HepG2 (cell line): Measurements from ENCODE around the gene SH3GL2. TPM values are rescaled to one million over a fixed set of nuclear protein-coding genes. Genes with fewer than 3 reads are reported as not detected.

Experiments
- ATAC-seq: fragments of 200-7000 bp; cut with Tn5 transposase; 3 replicates; pipeline ENCODE4 v1.9.1; 2020; ENCODE audit warnings: mild to moderate bottlenecking, moderate library complexity
- BruUV-seq: library from RNA; stranded (reverse); fragments of 400-500 nt; replicated peaks from 2 replicates; lab custom pipeline; 2021; lab: Mats Ljungman, UMichigan
- CTCF ChIA-PET: fragments of 300-600 bp; formaldehyde crosslinking; extraction: SDS; loops from one replicate; lab custom pipeline; 2021; ENCODE audit warnings: low total read pairs, inconsistent platforms, low intra/inter-chr PET ratio; lab: Yijun Ruan, JAX
- POLR2A ChIA-PET: fragments of 350-600 bp; sonication (Branson Sonifier 250); formaldehyde crosslinking; loops from one replicate; lab custom pipeline; 2020; ENCODE audit warnings: antibody characterized with exemption, inconsistent platforms; lab: Yijun Ruan, JAX
- DNase-seq: peaks from one replicate; pipeline ENCODE4 v3.0.0-alpha.2; 2015; ENCODE audit warnings: low spot score
- FAIRE-seq: peaks from 3 replicates; lab custom pipeline; 2011; peaks lifted over from hg19 to GRCh38; lab: Jason Lieb, UNC
- H2AFZ ChIP-seq: one replicate; pipeline ENCODE4 v1.6.1; 2011; ENCODE audit warnings: low read length, inconsistent platforms
- H3K27ac ChIP-seq: fragments of 300-600 bp; 3 replicates; pipeline ENCODE4 v1.8.0; 2011; ENCODE audit warnings: mixed run types, mild to moderate bottlenecking, mixed read lengths, low read length, inconsistent platforms; ENCODE audit not compliant: insufficient read depth; ENCODE audit errors: extremely low read length
- H3K27me3 ChIP-seq, 2 experiments: fragments of 200-600 bp in 1 of 2; 2 replicates in 1 of 2; 3 replicates in 1 of 2; pipeline versions ENCODE4 v1.6.0 to v1.8.0; 2011; ENCODE audit warnings: low read length in 2 of 2, mild to moderate bottlenecking in 2 of 2, moderate library complexity in 2 of 2, inconsistent platforms in 1 of 2; ENCODE audit not compliant: insufficient read depth in 2 of 2, control insufficient read depth in 1 of 2
- H3K36me3 ChIP-seq, 2 experiments: fragments of 200-600 bp in 1 of 2; replicated peaks in 1 of 2; 2 replicates in 1 of 2; 3 replicates in 1 of 2; pipeline versions ENCODE4 v1.5.1 to v1.8.0; 2011; ENCODE audit warnings: low read length in 2 of 2, inconsistent platforms in 1 of 2; ENCODE audit not compliant: insufficient read depth in 2 of 2, control insufficient read depth in 1 of 2
- H3K4me1 ChIP-seq: 2 replicates; pipeline ENCODE4 v1.5.1; 2012; ENCODE audit warnings: low read length, inconsistent platforms; ENCODE audit not compliant: insufficient read depth
- H3K4me2 ChIP-seq: 2 replicates; pipeline ENCODE4 v1.6.0; 2011; ENCODE audit warnings: low read depth, low read length, inconsistent platforms
- H3K4me3 ChIP-seq, 3 experiments: fragments of 200-600 bp in 1 of 3; sonication (generic), shearing (Covaris generic) in 1 of 3; replicated peaks in 1 of 3; 2 replicates each; pipeline ENCODE4 v1.5.1; 2011 to 2016; ENCODE audit warnings: low read length in 3 of 3, inconsistent platforms in 2 of 3, low read depth in 2 of 3, mild to moderate bottlenecking in 2 of 3, control low read depth in 1 of 3, mixed read lengths in 1 of 3; ENCODE audit not compliant: insufficient read depth in 1 of 3
- H3K79me2 ChIP-seq: one replicate; pipeline ENCODE4 v1.6.1; 2011; ENCODE audit warnings: low read length, inconsistent platforms; ENCODE audit not compliant: insufficient read depth
- H3K9ac ChIP-seq: 2 replicates; pipeline ENCODE4 v1.6.0; 2011; ENCODE audit warnings: mild to moderate bottlenecking, low read depth, low read length, inconsistent platforms; ENCODE audit not compliant: insufficient read depth
- H3K9me3 ChIP-seq: 2 replicates; pipeline ENCODE4 v1.5.1; 2012; ENCODE audit warnings: mild to moderate bottlenecking, low read length
- H4K20me1 ChIP-seq: 2 replicates; pipeline ENCODE4 v1.6.0; 2011; ENCODE audit warnings: inconsistent platforms, mild to moderate bottlenecking, low read length, moderate library complexity; ENCODE audit not compliant: insufficient read depth
- PBX2 ChIP-seq: IDR thresholded peaks from 2 replicates; pipeline ENCODE4 v1.6.1; 2016; ENCODE audit warnings: control low read depth
- POLR2A ChIP-seq, 2 experiments: IDR thresholded peaks; 2 replicates each; pipeline ENCODE4 v1.6.1; 2011; ENCODE audit warnings: low read depth in 2 of 2, low read length in 2 of 2, mild to moderate bottlenecking in 1 of 2, moderate library complexity in 1 of 2; ENCODE audit not compliant: insufficient read depth in 1 of 2
- SP1 ChIP-seq, 2 experiments: fragments of 450-650 bp in 1 of 2; sonication (generic) in 1 of 2; formaldehyde crosslinking in 1 of 2; IDR thresholded peaks; 2 replicates each; pipeline versions ENCODE4 v1.4.0 to v1.6.1; 2016 to 2020; ENCODE audit warnings: missing genetic modification reagents in 1 of 2
- WIZ ChIP-seq: sonication (generic); formaldehyde crosslinking; IDR thresholded peaks from 2 replicates; pipeline ENCODE4 v1.5.1; 2020; ENCODE audit warnings: mild to moderate bottlenecking, missing genetic modification reagents
- ZNF382 ChIP-seq: sonication (generic); formaldehyde crosslinking; IDR thresholded peaks from 2 replicates; pipeline ENCODE4 v1.5.0; 2020; ENCODE audit warnings: missing genetic modification reagents, mild to moderate bottlenecking, borderline replicate concordance
- ZNF546 ChIP-seq: sonication (generic); formaldehyde crosslinking; conservative IDR thresholded peaks from 2 replicates; pipeline ENCODE4 v1.8.1; 2023; ENCODE audit warnings: mild to moderate bottlenecking, missing genetic modification reagents
- ZNF75D ChIP-seq: sonication (generic); formaldehyde crosslinking; IDR thresholded peaks from 2 replicates; pipeline ENCODE4 v1.8.1; 2023; ENCODE audit warnings: missing genetic modification reagents, mild to moderate bottlenecking, borderline replicate concordance
- WGBS: methylation state at CpG from one replicate; pipeline ENCODE4 v1.1.6; 2017; ENCODE audit warnings: low lambda C conversion rate; 5-methylcytosine and 5-hydroxymethylcytosine counted together
- in situ Hi-C: cut with HindIII; loops from 2 replicates; pipeline ENCODE4 v1.10.0; 2017; ENCODE audit warnings: low pct_unique_long_range_greater_than_20kb; ENCODE audit not compliant: extremely low pct_ligation_motif_present
- intact Hi-C: fragments of 100-400 bp; cut with micrococcal nuclease; formaldehyde crosslinking; loops from one replicate; pipeline ENCODE4 v1.10.0; 2022; ENCODE audit not compliant: unreplicated experiment
- polyA plus RNA-seq, 8 experiments: library from polyadenylated mRNA; depleted of rRNA in 3 of 8; stranded (reverse) in 7 of 8; unstranded in 1 of 8; fragments of >200 nt; fragmentation: Illumina TruSeq in 4 of 8; extraction: Trizol in 4 of 8; gene quantifications; 2 replicates each; pipeline versions ENCODE4 v1.2.1 to v1.2.3, GENCODE V29; 2011 to 2016; ENCODE audit warnings: low read depth in 4 of 8, missing spikeins in 1 of 8, mixed read lengths in 1 of 8; ENCODE audit not compliant: insufficient read depth in 1 of 8
- total RNA-seq, 5 experiments: library from RNA; depleted of rRNA; stranded (reverse); fragments of >200 nt; fragmentation: Illumina TruSeq; extraction: Trizol; gene quantifications; 2 replicates each; pipeline ENCODE4 v1.2.3, GENCODE V29; 2016; ENCODE audit warnings: low read depth in 1 of 5
- TF ChIP-seq, protein P1 (sequence below): sonication (generic); formaldehyde crosslinking; IDR thresholded peaks from one replicate; pipeline ENCODE4 v1.5.1; 2020; ENCODE audit warnings: mild to moderate bottlenecking, missing genetic modification reagents; ENCODE audit errors: not compliant biosample characterization
- TF ChIP-seq, protein P2 (sequence below): IDR thresholded peaks from 2 replicates; pipeline ENCODE4 v1.6.1; 2016; ENCODE audit warnings: mild to moderate bottlenecking, missing biosample characterization, missing genetic modification reagents
- TF ChIP-seq, protein P3 (sequence below): sonication (generic); formaldehyde crosslinking; IDR thresholded peaks from 2 replicates; pipeline ENCODE4 v1.5.0; 2020; ENCODE audit warnings: mild to moderate bottlenecking, missing genetic modification reagents, borderline replicate concordance
- TF ChIP-seq, protein P4 (sequence below): IDR thresholded peaks from 2 replicates; pipeline ENCODE4 v1.6.1; 2016; ENCODE audit warnings: missing biosample characterization, missing genetic modification reagents, low read depth

SH3GL2 gene
- total and polyA plus RNA-seq, 2 of the 13 experiments (the other 11 are each of a cell fraction or from before 2014, with no cell fraction given), result 0.04 TPM; not detected in 1

DNA sequence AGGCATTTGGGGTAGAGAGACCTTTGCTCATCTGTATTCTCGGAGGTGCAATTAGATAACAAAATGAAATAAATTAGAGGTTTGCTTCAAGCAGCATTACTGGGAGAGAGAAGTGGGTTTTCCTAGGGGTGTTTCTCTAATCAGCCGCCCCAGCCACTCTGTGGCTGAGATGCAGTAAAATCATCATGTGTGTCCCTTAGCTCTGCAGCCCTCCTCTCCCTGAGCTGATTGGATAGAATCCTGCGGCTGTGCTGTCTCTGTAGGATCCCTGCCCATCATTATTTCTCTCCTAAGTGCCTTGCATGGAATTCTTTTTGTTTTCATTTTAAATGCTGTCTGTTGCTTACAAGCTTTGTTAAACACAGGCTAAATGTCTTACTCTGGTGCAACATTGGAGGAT is 171.4 kb downstream of the SH3GL2 start:
- Histone ChIP-seq H3K4me2 (no peak overlapping the region), H3K36me3 (no peaks in the 10 kb centered on the region), H3K79me2 (no peaks in the 10 kb centered on the region), H4K20me1 (no peaks in the 10 kb centered on the region), H3K9ac (no peak overlapping the region), H3K4me3 (no peak overlapping the region), H3K27ac (no peak overlapping the region), H3K9me3 (no peaks in the 10 kb centered on the region), H3K27me3 (no peaks in the 10 kb centered on the region), H2AFZ (no peak overlapping the region), H3K4me1 (no peaks in the 10 kb centered on the region)
- ChIA-PET POLR2A (no interaction called here), CTCF (no interaction called here)
- no peak for DNase-seq
- intact Hi-C loops (no loop called here), in situ Hi-C loops (no loop called here)
- BruUV-seq, result no TSS peak
- no peak for TF ChIP-seq POLR2A (IDR thresholded peaks at IDR 0.05; ENCODE audit: insufficient read depth in 1 of 2, low read depth in 2 of 2, low read length in 2 of 2)
- TF ChIP-seq, protein P1, sequence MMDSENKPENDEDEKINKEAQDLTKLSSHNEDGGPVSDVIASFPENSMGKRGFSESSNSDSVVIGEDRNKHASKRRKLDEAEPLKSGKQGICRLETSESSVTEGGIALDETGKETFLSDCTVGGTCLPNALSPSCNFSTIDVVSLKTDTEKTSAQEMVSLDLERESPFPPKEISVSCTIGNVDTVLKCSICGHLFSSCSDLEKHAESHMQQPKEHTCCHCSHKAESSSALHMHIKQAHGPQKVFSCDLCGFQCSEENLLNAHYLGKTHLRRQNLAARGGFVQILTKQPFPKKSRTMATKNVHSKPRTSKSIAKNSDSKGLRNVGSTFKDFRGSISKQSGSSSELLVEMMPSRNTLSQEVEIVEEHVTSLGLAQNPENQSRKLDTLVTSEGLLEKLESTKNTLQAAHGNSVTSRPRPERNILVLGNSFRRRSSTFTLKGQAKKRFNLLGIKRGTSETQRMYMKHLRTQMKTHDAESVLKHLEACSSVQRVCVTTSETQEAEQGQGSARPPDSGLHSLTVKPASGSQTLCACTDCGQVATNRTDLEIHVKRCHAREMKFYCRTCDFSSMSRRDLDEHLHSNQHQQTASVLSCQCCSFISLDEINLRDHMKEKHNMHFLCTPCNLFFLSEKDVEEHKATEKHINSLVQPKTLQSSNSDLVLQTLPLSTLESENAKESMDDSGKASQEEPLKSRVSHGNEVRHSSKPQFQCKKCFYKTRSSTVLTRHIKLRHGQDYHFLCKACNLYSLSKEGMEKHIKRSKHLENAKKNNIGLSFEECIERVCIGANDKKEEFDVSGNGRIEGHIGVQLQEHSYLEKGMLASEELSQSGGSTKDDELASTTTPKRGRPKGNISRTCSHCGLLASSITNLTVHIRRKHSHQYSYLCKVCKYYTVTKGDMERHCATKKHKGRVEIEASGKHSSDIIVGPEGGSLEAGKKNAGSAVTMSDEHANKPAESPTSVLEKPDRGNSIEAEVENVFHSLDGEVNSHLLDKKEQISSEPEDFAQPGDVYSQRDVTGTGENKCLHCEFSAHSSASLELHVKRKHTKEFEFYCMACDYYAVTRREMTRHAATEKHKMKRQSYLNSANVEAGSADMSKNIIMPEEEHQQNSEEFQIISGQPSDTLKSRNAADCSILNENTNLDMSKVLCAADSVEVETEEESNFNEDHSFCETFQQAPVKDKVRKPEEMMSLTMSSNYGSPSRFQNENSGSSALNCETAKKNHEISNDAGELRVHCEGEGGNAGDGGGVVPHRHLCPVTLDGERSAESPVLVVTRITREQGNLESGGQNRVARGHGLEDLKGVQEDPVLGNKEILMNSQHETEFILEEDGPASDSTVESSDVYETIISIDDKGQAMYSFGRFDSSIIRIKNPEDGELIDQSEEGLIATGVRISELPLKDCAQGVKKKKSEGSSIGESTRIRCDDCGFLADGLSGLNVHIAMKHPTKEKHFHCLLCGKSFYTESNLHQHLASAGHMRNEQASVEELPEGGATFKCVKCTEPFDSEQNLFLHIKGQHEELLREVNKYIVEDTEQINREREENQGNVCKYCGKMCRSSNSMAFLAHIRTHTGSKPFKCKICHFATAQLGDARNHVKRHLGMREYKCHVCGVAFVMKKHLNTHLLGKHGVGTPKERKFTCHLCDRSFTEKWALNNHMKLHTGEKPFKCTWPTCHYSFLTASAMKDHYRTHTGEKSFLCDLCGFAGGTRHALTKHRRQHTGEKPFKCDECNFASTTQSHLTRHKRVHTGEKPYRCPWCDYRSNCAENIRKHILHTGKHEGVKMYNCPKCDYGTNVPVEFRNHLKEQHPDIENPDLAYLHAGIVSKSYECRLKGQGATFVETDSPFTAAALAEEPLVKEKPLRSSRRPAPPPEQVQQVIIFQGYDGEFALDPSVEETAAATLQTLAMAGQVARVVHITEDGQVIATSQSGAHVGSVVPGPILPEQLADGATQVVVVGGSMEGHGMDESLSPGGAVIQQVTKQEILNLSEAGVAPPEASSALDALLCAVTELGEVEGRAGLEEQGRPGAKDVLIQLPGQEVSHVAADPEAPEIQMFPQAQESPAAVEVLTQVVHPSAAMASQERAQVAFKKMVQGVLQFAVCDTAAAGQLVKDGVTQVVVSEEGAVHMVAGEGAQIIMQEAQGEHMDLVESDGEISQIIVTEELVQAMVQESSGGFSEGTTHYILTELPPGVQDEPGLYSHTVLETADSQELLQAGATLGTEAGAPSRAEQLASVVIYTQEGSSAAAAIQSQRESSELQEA (CRISPR knock-in tag), result no peak
- no peak for TF ChIP-seq PBX2 (CRISPR knock-in tag)
- TF ChIP-seq ZNF382 (CRISPR knock-in tag), result no peak
- TF ChIP-seq, protein P2, sequence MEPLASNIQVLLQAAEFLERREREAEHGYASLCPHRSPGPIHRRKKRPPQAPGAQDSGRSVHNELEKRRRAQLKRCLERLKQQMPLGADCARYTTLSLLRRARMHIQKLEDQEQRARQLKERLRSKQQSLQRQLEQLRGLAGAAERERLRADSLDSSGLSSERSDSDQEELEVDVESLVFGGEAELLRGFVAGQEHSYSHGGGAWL (CRISPR knock-in tag), result no peak
- TF ChIP-seq ZNF75D, result no peak
- TF ChIP-seq, protein P3, sequence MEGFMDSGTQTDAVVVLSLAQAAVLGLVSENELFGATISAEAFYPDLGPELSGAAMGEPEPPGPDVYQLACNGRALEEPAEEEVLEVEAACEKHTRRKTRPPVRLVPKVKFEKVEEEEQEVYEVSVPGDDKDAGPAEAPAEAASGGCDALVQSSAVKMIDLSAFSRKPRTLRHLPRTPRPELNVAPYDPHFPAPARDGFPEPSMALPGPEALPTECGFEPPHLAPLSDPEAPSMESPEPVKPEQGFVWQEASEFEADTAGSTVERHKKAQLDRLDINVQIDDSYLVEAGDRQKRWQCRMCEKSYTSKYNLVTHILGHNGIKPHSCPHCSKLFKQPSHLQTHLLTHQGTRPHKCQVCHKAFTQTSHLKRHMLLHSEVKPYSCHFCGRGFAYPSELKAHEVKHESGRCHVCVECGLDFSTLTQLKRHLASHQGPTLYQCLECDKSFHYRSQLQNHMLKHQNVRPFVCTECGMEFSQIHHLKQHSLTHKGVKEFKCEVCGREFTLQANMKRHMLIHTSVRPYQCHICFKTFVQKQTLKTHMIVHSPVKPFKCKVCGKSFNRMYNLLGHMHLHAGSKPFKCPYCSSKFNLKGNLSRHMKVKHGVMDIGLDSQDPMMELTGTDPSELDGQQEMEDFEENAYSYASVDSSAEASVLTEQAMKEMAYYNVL (CRISPR knock-in tag), result no peak
- TF ChIP-seq WIZ (CRISPR knock-in tag), result no peak
- TF ChIP-seq SP1 (IDR thresholded peaks at IDR 0.05), result no peak
- no peak for TF ChIP-seq SP1 (CRISPR knock-in tag; IDR thresholded peaks at IDR 0.05)
- TF ChIP-seq, protein P4, sequence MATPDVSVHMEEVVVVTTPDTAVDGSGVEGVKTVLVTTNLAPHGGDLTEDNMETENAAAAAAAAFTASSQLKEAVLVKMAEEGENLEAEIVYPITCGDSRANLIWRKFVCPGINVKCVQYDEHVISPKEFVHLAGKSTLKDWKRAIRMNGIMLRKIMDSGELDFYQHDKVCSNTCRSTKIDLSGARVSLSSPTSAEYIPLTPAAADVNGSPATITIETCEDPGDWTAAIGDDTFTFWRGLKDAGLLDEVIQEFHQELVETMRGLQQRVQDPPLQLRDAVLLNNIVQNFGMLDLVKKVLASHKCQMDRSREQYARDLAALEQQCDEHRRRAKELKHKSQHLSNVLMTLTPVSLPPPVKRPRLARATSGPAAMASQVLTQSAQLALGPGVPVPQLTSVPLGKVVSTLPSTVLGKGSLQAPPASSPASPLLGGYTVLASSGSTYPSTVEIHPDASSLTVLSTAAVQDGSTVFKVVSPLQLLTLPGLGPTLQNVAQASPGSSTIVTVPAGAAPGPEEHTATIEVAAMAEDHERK (CRISPR knock-in tag), result no peak
- TF ChIP-seq ZNF546 (CRISPR knock-in tag), result no peak
- no peak for ATAC-seq
- FAIRE-seq, result no peak
- WGBS, result 0% methylated on average over 3 of the region's 3 CpGs
